PFSK-1 (cell line): ENCODE data around the gene PPP2R2C.

Experiments used
- SIN3A ChIP-seq: IDR thresholded peaks from 2 replicates; pipeline ENCODE4 v1.6.1; 2012; ENCODE audit warnings: mild to moderate bottlenecking, low read length, moderate library complexity, borderline replicate concordance; ENCODE audit not compliant: insufficient read depth
- TAF1 ChIP-seq: IDR thresholded peaks from 2 replicates; pipeline ENCODE4 v1.6.1; 2012; ENCODE audit warnings: low read length, control low read depth, borderline replicate concordance; ENCODE audit not compliant: insufficient read depth
- TF ChIP-seq, protein P1 (sequence below), 2 experiments: IDR thresholded peaks; 2 replicates each; pipeline versions ENCODE4 v1.6.1 to v1.8.0; 2011 to 2012; ENCODE audit warnings: low read depth in 2 of 2, low read length in 2 of 2, control low read depth in 1 of 2, inconsistent platforms in 1 of 2, mild to moderate bottlenecking in 1 of 2, moderate library complexity in 1 of 2; ENCODE audit not compliant: insufficient read depth in 1 of 2

DNA sequence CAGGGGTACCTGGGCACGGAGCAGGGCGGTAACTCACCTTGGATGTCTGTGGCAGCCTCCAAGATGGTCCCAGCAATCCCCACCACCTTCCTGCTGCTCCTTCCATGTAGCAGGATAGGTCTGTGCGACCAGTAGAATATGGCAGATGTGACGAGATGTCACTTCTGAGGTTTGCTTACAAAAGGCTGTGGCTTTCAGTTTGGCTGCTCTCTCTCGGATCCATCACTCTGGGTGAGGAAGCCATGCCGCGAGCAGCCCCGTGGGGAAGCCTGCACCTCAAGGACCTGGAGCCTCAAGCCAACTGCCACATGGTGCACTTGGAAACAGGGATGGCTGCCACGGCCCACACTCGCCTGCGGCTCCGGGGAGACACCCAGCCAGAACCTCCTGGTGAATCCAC is 165.2 kb downstream of the PPP2R2C start:
- TF ChIP-seq, protein P1, sequence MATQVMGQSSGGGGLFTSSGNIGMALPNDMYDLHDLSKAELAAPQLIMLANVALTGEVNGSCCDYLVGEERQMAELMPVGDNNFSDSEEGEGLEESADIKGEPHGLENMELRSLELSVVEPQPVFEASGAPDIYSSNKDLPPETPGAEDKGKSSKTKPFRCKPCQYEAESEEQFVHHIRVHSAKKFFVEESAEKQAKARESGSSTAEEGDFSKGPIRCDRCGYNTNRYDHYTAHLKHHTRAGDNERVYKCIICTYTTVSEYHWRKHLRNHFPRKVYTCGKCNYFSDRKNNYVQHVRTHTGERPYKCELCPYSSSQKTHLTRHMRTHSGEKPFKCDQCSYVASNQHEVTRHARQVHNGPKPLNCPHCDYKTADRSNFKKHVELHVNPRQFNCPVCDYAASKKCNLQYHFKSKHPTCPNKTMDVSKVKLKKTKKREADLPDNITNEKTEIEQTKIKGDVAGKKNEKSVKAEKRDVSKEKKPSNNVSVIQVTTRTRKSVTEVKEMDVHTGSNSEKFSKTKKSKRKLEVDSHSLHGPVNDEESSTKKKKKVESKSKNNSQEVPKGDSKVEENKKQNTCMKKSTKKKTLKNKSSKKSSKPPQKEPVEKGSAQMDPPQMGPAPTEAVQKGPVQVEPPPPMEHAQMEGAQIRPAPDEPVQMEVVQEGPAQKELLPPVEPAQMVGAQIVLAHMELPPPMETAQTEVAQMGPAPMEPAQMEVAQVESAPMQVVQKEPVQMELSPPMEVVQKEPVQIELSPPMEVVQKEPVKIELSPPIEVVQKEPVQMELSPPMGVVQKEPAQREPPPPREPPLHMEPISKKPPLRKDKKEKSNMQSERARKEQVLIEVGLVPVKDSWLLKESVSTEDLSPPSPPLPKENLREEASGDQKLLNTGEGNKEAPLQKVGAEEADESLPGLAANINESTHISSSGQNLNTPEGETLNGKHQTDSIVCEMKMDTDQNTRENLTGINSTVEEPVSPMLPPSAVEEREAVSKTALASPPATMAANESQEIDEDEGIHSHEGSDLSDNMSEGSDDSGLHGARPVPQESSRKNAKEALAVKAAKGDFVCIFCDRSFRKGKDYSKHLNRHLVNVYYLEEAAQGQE (IDR thresholded peaks at IDR 0.05; ENCODE audit: insufficient read depth in 1 of 2, low read depth in 2 of 2, low read length in 2 of 2) = no peak
- no peak for TF ChIP-seq SIN3A
- no peak for TF ChIP-seq TAF1
